Measurements from ENCODE around the gene KCNH6.
A peak's percentile ranks its signal among the peaks of the same experiment; 100 is the strongest.

Gene KCNH6, protein sequence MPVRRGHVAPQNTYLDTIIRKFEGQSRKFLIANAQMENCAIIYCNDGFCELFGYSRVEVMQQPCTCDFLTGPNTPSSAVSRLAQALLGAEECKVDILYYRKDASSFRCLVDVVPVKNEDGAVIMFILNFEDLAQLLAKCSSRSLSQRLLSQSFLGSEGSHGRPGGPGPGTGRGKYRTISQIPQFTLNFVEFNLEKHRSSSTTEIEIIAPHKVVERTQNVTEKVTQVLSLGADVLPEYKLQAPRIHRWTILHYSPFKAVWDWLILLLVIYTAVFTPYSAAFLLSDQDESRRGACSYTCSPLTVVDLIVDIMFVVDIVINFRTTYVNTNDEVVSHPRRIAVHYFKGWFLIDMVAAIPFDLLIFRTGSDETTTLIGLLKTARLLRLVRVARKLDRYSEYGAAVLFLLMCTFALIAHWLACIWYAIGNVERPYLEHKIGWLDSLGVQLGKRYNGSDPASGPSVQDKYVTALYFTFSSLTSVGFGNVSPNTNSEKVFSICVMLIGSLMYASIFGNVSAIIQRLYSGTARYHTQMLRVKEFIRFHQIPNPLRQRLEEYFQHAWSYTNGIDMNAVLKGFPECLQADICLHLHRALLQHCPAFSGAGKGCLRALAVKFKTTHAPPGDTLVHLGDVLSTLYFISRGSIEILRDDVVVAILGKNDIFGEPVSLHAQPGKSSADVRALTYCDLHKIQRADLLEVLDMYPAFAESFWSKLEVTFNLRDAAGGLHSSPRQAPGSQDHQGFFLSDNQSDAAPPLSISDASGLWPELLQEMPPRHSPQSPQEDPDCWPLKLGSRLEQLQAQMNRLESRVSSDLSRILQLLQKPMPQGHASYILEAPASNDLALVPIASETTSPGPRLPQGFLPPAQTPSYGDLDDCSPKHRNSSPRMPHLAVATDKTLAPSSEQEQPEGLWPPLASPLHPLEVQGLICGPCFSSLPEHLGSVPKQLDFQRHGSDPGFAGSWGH

GRCh38 chr17:63523253-63523855, at the start of gene KCNH6:
Gene KCNH6, plus strand, starts transcription at chr17:63523358. Its CDS starts 56 bp downstream, at chr17:63523414.
- DNase-seq: no peak

DNA sequence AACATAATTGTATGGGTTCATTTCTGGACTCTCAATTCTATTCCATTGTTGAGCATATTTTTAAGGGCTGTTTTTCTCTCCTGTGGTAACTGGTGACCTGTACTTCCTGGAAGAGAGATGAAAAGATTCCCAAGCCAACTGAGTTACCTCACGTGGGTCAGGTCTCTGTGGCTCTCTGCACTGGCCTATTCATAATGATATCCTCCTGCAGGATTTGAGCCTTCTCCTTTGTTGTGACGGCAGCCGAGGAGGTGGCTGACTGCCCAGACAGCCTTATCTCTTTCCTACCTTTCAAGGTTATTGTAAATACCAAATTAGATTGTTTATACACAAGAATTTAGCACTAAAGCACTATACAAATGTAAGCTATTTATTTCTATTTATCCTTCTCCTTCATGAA, 49.0 kb upstream of the KCNH6 start:
- no peak for DNase-seq

DNA sequence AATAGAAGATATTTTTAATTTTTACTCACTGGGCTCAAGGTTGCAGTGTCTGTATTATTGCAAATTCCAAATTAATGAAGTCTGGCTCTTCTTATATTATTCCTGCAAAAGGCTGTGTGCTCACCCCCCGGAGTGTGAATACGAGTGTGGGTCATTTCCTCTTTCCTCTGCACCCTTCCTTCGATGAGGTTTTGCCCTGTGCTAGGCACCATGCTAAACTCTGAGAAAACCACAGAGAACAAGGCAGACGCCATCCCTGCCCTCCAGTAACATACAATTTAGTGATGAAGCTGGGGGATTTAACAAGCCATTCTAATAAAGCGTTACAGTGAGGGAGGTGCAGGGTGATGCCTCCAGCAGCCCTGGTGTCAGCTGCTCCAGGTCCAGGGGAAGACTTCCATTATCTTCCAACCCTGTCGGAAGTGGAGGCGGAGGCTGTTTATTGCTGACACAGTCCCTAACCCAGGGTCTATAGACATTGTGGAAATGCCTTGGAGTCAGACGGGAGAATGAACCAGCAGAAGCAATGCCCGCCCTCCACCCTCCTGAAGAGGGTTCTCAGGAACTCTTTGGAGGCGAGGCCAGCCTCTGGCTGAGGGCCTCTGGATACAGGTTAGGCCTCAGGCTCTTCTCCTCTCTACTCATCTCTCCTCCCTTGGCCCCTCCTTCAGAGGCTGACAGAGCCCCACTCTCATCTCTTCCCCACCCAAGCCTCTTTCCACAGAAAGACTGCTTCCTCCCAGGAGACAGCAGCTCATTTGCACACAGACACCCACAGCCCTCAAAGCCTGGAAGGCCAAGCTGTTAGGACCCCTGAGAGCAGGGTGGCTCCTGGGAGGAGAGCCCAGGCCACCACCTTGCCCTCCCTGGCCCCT, 48.3 kb upstream of the KCNH6 start:
- no peak for DNase-seq

GRCh38 chr17:63475491-63476412, 47.4 kb upstream of the KCNH6 start:
- DNase-seq: no peak

GRCh38 chr17:63476459-63476853, 46.7 kb upstream of the KCNH6 start:
- no peak for DNase-seq

DNA sequence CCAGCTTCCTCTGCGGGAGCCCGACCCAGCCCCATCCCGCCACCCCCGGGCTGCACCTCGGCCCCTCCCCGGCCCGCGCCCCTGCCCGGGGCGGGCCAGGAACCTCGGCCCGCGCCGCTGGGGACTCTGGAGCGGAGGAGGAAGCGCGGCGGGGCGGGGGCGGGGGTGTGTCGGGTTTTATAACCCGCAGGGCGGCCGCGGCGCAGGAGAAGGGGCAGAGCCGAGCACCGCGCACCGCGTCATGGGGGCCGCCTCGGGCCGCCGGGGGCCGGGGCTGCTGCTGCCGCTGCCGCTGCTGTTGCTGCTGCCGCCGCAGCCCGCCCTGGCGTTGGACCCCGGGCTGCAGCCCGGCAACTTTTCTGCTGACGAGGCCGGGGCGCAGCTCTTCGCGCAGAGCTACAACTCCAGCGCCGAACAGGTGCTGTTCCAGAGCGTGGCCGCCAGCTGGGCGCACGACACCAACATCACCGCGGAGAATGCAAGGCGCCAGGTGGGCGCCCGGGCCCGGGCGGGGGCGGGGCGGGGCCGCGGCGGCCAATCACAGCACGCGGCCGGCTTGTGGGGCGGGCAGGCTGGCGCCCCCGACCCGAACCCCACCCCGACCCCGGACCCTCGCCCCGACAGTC, 46.2 kb upstream of the KCNH6 start, which contains the start of gene ACE:
Gene ACE, plus strand, starts transcription at position 208 of the 626 bp plus-strand sequence. Its CDS starts 34 bp downstream, at position 242.
- DNase-seq: no peak

DNA sequence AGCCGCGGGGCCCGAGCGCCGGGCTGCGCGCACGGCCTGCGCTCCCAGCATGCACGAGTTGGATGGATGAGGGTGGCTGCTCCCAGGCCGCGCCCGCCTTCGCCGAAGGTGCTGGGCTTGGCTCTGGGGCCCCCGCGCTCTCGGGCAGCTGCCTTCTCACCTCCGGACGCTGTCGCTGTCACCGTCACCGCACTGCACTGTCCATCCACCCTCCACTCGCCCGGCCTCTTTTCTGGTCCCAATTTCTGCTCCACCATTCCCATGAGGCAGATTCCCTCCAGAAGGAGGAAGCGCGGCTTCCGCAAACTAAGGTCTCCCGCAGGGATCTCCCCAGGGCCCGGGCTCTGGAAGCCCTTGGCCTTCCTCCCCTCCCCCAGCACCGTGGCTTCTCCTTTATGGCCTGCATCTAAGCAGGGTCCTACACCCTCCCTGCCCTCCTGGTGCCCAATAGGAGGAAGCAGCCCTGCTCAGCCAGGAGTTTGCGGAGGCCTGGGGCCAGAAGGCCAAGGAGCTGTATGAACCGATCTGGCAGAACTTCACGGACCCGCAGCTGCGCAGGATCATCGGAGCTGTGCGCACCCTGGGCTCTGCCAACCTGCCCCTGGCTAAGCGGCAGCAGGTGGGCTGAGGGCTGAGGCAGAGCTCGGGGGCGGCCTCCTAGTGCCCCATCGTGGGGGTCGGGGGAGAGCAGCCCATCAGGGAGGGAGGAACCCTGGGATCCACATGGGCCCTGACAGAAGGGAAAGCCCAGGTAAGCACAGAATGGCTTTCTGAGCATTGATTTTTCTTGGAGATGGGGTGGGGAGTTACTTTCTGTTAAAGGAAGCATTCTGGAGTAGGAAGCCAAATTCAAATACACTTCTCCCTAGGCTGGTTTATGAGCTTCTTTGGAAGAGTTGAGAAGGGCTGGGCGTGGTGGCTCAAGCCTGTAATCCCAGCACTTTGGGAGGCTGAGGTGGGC, 45.4 kb upstream of the KCNH6 start:
- no peak for DNase-seq

DNA sequence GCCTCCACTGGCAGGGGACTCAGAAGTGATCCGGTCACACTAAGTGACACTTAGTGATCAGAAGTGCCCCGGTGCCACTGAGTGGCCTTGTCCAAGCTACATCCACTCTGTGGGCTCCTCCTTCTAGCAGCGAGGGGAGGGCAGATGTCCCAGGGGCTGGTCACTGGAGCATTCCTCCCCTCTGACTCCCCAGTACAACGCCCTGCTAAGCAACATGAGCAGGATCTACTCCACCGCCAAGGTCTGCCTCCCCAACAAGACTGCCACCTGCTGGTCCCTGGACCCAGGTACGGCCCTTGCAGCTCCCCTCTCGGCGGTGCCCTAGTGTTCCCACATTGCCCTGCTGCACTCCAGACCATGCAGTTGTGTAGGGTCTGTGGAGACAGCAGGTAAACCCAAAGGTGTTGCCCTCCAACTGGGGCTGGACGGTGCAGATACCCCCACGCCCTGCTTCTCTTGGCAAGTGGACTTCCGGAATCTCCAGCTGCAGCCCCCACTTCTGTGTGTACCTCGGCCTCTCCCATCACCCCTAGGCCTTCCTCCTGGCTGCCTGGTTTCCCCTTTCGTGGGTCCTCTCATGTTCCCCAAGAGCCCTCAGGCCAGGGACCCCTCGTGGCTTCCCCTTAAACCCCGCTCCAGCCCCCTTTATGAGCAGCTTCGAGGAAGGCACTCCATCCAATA, 44.2 kb upstream of the KCNH6 start:
- peak; percentile 94 for DNase-seq

- DNase-seq: no peak
Measured at GRCh38 chr17:63479495-63480184, 43.5 kb upstream of the KCNH6 start.

- DNase-seq: no peak
Measured at GRCh38 chr17:63480192-63480784, 42.9 kb upstream of the KCNH6 start.

DNA sequence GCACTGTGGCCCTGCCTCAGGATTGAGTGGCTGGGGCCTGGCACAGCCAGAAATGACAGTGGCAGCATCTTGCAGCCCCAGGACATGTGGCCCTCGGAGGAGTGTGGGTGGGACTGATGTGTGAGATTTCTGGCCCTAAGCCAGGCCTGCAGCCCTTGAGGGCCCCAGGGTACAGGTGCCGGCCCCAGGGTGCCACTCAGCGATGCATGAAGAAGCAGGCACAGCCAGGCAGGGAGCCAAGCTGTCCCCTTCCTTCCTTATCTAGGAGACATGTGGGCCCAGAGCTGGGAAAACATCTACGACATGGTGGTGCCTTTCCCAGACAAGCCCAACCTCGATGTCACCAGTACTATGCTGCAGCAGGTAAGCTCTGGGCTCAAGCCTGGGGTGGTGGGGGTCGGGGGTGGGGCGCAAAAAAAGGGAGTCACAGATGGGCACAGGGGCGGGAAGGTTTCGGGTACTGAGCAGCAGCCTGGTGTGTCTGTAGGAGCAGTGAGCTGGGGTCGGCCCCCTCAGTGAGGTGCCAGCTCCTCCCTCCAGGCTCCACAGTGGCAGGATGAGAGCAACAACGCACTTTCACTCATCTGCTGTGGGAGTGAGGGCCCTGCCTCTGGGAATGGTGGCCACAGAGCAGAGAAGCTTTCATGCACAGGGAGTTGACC, 42.2 kb upstream of the KCNH6 start:
- DNase-seq: no peak

- DNase-seq: no peak
Measured at GRCh38 chr17:63481488-63481870, 41.7 kb upstream of the KCNH6 start.

DNA sequence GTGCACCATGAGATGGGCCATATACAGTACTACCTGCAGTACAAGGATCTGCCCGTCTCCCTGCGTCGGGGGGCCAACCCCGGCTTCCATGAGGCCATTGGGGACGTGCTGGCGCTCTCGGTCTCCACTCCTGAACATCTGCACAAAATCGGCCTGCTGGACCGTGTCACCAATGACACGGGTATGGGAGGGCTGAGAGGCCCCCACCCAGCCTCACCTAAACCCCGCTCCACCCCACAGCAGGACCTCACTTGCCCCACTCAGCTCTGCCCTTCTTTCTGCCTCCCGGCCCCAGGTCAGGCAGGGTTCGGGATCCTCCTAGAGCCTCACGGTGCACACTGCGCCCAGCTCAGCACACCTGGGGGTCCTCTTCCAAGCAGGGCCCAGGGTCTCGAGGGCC, 40.6 kb upstream of the KCNH6 start:
- no peak for DNase-seq

GRCh38 chr17:63483038-63483437, 40.1 kb upstream of the KCNH6 start:
- DNase-seq: no peak

DNA sequence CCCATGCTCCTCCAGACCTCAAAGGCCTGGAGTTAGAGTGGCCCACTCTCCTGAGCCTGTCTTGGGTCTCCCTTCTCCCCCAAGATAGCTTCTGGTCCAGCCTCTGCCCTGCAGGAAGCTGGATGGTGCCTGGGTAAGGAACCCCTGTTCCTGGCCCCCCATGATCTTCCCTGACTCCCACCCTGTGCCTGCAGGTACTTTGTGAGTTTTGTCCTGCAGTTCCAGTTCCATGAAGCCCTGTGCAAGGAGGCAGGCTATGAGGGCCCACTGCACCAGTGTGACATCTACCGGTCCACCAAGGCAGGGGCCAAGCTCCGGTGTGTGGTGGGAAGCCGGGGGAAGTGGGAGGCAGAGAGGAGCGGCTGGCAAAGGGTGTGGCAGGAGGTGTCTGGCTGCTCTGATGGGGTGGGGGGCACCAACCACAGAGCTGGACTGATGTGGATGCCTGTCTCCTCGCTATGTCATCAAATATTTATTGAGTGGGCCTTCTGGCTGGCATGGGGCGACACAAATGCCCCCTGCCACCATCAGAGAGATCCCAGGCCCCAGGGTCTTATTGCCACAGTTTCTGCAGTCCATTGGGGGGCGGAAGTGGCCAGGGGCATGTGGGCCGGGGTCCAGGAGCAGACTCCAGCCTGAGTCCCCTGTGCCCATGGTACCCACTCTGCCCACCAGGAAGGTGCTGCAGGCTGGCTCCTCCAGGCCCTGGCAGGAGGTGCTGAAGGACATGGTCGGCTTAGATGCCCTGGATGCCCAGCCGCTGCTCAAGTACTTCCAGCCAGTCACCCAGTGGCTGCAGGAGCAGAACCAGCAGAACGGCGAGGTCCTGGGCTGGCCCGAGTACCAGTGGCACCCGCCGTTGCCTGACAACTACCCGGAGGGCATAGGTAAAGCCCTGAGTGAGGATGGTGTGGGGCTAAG, 39.2 kb upstream of the KCNH6 start:
- no peak for DNase-seq
